ENCODE data around the gene MTHFD1L.
A peak's percentile ranks its signal among the peaks of the same experiment; 100 is the strongest.

Gene MTHFD1L

GRCh38 chr6:150866991-150867501 lies 1.5 kb downstream of the MTHFD1L start:
- DNase-seq (ENCODE audit: low read depth) = no peak
- no peak for TF ChIP-seq CTCF (conservative IDR thresholded peaks at IDR 0.05; ENCODE audit: control insufficient read depth, insufficient read depth, low read depth, low read length)
- H3K4me3 ChIP-seq (ENCODE audit: control insufficient read depth, low read depth, low read length) = peak overlapping the region; percentile 77

GRCh38 chr6:150868759-150869158 lies 3.3 kb downstream of the MTHFD1L start:
- no peak overlapping the region for H3K4me3 ChIP-seq (ENCODE audit: control insufficient read depth, low read depth, low read length)
- DNase-seq (ENCODE audit: low read depth) = no peak
- TF ChIP-seq CTCF (conservative IDR thresholded peaks at IDR 0.05; ENCODE audit: control insufficient read depth, insufficient read depth, low read depth, low read length) = no peak

GRCh38 chr6:150874179-150874578 lies 8.7 kb downstream of the MTHFD1L start:
- DNase-seq (ENCODE audit: low read depth) = no peak
- no peak overlapping the region for H3K4me3 ChIP-seq (ENCODE audit: control insufficient read depth, low read depth, low read length)
- TF ChIP-seq CTCF (conservative IDR thresholded peaks at IDR 0.05; ENCODE audit: control insufficient read depth, insufficient read depth, low read depth, low read length) = no peak

- H3K4me3 ChIP-seq (ENCODE audit: control insufficient read depth, low read depth, low read length) = no peak overlapping the region
- DNase-seq (ENCODE audit: low read depth) = no peak
Observed at GRCh38 chr6:150875841-150876240, 10.3 kb downstream of the MTHFD1L start.

GRCh38 chr6:150876598-150876997 lies 11.1 kb downstream of the MTHFD1L start:
- H3K4me3 ChIP-seq (ENCODE audit: control insufficient read depth, low read depth, low read length) = no peak overlapping the region
- no peak for TF ChIP-seq CTCF (conservative IDR thresholded peaks at IDR 0.05; ENCODE audit: control insufficient read depth, insufficient read depth, low read depth, low read length)
- peak; percentile 27 for DNase-seq (ENCODE audit: low read depth)

More at GRCh38 chr6:150875841-150876240, 10.3 kb downstream of the MTHFD1L start:
- no peak for TF ChIP-seq CTCF (conservative IDR thresholded peaks at IDR 0.05; ENCODE audit: control insufficient read depth, insufficient read depth, low read depth, low read length)

GRCh38 chr6:150877928-150878327 lies 12.4 kb downstream of the MTHFD1L start:
- no peak for DNase-seq (ENCODE audit: low read depth)
- no peak for TF ChIP-seq CTCF (conservative IDR thresholded peaks at IDR 0.05; ENCODE audit: control insufficient read depth, insufficient read depth, low read depth, low read length)
- H3K4me3 ChIP-seq (ENCODE audit: control insufficient read depth, low read depth, low read length) = no peak overlapping the region
